Retinal pigment epithelial cell (primary cell): ENCODE data around the gene PFKFB1.

Experiments used
- DNase-seq: peaks from one replicate; pipeline ENCODE4 v3.0.0-alpha.2; 2010; ENCODE audit warnings: low read depth
- H3K4me3 ChIP-seq: 2 replicates; pipeline ENCODE4 v1.5.1; 2011; ENCODE audit warnings: mild to moderate bottlenecking, low read length, control low read depth, moderate library complexity
- TF ChIP-seq, protein P1 (sequence below): conservative IDR thresholded peaks from 2 replicates; pipeline ENCODE4 v1.5.1; 2011; ENCODE audit warnings: low read depth, low read length, control low read depth, inconsistent platforms

PFKFB1 gene

DNA sequence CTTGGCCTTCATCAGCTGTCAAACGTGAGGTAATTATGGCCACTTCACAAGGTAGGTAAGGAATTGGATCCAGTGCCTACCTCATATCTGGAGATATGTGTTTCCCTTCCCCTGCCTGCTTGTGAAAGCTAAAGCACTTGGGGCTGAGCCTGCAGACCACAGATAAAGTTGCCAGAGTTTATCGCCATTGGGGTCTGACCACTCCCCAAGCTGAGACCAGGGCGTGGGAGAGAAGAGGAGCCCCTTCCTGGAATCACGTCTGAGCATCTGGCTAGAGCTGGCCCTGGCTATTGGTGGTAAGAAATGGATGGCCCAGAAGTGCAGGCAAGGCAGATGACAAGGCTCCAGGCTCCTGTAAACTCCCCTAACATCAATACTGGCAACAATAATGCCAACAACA, 34.1 kb upstream of the PFKFB1 start:
- DNase-seq: no peak
- H3K4me3 ChIP-seq: no peak overlapping the region
- TF ChIP-seq, protein P1, sequence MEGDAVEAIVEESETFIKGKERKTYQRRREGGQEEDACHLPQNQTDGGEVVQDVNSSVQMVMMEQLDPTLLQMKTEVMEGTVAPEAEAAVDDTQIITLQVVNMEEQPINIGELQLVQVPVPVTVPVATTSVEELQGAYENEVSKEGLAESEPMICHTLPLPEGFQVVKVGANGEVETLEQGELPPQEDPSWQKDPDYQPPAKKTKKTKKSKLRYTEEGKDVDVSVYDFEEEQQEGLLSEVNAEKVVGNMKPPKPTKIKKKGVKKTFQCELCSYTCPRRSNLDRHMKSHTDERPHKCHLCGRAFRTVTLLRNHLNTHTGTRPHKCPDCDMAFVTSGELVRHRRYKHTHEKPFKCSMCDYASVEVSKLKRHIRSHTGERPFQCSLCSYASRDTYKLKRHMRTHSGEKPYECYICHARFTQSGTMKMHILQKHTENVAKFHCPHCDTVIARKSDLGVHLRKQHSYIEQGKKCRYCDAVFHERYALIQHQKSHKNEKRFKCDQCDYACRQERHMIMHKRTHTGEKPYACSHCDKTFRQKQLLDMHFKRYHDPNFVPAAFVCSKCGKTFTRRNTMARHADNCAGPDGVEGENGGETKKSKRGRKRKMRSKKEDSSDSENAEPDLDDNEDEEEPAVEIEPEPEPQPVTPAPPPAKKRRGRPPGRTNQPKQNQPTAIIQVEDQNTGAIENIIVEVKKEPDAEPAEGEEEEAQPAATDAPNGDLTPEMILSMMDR: no peak

DNA sequence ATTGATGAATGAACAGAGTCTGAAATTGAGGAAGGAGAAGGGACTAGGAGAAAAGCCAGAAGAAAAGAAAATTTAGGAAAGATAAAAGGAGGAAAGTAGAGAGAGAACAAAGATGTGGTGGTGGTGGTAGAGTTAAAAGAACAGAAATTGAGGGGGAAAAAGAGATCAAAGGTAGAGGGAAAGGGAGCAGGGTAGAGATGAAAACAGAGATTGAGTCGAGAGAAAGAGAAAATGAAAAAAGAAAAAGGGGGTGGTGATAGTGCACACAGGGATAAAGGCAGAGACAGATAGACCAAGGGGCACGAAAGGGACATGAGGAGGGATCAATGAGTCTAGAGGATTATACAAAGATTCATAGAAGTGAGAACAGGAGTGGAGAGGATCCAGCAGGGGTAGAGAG, 32.9 kb upstream of the PFKFB1 start:
- DNase-seq: no peak
- no peak overlapping the region for H3K4me3 ChIP-seq
- TF ChIP-seq, protein P1: no peak

DNA sequence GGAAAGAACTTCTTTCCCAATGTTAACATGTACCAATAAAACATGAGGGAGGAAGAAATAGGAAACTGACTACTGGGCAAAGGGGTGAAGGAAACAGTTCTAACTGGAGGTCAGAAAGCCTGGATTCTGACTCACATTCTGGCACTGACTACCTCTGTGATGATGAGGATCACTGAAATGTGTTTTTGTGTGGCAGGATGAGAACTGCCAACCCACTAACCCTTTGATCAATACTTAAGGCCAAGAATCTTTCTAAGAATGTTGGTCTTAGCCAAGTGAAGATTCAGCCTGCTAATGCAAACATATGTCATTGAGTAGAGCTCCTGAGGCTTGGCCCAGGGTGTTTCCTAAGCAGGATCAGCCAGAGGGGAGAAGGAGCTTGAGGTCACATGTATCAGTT, 32.2 kb upstream of the PFKFB1 start:
- TF ChIP-seq, protein P1: no peak
- no peak overlapping the region for H3K4me3 ChIP-seq
- no peak for DNase-seq

GRCh38 chrX:55014897-55015299, 20.9 kb upstream of the PFKFB1 start:
- TF ChIP-seq, protein P1: no peak
- DNase-seq: no peak
- H3K4me3 ChIP-seq: no peak overlapping the region

- DNase-seq: no peak
- TF ChIP-seq, protein P1: peak; percentile 46
- no peak overlapping the region for H3K4me3 ChIP-seq
Observed at GRCh38 chrX:55011294-55011693, 17.3 kb upstream of the PFKFB1 start.

GRCh38 chrX:55008571-55009358, 14.8 kb upstream of the PFKFB1 start:
- no peak for DNase-seq

More at GRCh38 chrX:55008571-55009358, 14.8 kb upstream of the PFKFB1 start:
- no peak overlapping the region for H3K4me3 ChIP-seq
- TF ChIP-seq, protein P1: no peak
